Skeletal muscle cell (primary cell): ENCODE results near the gene GPR55.

Experiments used
- DNase-seq: peaks from one replicate; pipeline ENCODE4 v3.0.0-alpha.2; 2010; ENCODE audit warnings: low read depth
- H3K4me3 ChIP-seq: 2 replicates; pipeline ENCODE4 v1.5.1; 2011; ENCODE audit warnings: low read depth, mild to moderate bottlenecking, control low read depth, low read length, moderate library complexity

GPR55 gene

DNA sequence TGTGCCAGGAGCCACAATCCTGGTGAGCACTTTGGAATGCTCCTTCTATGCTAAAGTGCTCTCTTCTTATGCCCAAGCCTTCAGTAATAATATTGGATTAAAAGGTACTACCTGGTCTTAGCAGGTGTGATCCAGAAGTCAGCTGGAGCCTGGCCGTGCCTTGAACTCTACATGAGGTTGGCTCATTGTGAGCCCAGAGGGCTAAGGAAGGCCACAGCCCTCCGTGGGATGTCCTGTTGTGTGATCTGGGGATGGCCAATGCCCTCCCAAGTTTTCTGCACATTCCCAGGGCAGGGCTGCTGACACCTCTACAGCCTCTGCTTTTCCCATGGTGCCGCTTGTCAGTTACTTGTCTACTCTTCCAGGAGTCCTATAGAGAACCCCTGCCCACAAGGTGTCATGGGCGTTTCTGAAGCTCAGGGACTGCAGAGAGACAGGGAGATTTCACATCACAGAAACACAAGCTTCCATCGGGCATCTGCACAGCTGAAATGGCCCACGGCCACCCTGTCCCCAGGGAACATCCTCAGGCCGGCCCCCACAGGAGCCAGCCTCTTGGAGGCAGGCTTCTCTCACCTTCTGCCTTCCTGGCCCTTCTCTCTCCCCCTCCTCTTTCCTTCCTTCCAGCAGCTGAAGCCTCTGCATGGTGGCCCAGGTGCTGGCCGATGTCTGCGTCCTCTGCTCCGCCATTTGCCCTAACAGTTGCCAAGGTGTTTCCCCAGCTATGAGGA lies 27.3 kb upstream of the GPR55 start:
- no peak overlapping the region for H3K4me3 ChIP-seq
- no peak for DNase-seq

DNA sequence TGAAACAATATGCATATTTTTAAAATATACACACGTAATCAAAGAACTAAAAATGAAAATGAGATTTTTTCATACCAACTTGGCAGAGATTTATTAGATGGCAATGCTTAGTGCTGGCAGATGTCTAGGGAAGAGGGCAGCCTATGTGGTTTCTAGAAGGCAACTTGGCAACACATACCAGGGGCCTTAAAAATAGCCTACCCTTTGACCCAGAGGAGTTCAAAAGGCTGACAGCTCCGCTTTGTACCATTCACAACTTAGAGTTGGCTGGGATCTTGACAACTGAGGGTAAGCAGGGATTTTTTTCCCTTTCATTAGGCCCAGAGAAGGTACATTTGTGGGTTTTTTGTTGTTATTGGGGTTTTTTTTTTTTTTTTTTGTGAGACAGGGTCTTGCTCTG lies 26.4 kb upstream of the GPR55 start:
- no peak for DNase-seq
- no peak overlapping the region for H3K4me3 ChIP-seq

GRCh38 chr2:230950874-230951339 lies 25.9 kb upstream of the GPR55 start:
- H3K4me3 ChIP-seq = no peak overlapping the region
- no peak for DNase-seq

DNA sequence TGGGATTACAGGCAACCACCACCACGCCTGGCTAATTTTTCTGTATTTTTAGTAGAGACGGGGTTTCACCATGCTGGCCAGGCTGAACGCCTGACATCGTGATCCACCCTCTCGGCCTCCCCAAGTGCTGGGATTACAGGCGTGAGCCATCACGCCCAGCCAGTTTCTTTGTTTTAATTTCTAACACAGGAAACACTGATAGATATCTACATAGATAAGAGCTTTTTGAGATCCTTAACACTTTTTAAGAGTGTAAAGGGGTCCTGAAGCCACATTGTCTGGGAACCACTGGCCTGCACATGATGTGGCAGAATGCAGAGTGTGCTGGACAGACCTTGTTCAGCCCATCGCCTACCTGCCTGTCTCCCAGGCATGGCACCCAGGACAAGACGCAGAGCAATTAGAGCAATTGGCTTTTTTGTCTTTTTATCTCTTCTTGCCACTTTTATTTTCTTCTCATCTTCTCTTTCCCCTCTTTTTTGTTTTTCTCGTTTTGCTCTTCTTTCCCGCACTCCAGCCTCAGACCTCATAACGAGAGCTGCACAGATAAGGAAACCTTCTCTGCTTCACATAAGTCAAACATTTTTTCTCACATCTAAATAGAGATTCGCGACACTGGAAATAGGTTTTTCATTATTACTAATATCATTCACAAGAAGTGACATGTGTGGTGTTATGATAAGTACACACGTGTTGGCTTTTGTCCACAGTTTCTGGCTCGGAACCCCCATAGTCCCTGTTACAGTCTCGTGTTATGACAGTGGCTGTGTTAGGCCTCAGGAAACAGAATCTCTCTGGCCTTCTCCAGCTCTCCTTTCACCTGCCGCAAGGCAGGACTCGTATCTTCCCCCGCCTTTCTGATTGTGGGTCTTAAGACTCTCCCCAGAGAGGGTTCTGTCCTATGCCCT lies 25.2 kb upstream of the GPR55 start:
- DNase-seq = no peak
- no peak overlapping the region for H3K4me3 ChIP-seq

DNA sequence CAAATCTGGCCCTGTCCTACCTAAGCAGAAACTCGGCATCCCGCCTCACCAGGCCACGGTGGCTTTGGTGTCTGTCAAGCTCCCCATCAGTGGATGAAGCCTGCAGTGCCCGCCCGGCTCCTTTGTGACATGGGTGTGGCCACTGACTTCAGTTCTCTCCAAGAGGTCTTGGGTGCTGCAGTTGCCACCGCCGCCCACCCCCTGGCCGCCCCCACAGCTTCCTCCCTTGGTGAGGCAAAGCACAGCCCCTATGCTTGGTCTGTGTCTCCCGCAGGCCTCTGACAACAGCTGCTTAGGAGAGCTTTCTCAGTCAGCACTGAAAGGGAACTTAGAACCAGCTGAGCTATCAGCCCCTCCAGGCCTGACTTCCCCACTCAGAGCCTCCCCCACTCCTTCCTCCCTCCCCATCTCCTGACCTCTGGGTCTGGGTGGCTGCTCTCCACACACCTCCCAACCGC lies 22.9 kb upstream of the GPR55 start:
- no peak overlapping the region for H3K4me3 ChIP-seq
- DNase-seq = no peak

DNA sequence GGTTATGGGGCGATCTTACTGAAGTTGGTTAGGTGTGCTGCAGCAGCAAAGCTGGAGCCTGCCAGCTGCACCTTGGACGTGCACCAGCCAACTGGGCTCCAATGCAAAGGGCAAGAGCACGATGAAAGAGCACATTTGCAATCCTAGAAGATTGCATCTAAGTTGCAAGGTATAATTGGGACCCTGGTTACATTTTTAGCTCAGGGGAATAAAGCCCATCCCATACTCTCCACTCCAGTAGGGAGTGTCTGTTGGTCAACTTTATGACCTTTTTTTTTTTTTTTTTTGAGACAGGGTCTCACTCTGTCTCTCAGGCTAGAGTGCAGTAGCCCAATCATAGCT lies 22.2 kb upstream of the GPR55 start:
- no peak overlapping the region for H3K4me3 ChIP-seq

GRCh38 chr2:230946429-230947234 lies 21.6 kb upstream of the GPR55 start:
- DNase-seq = no peak
- no peak overlapping the region for H3K4me3 ChIP-seq

More for the DNA sequence above, 22.2 kb upstream of the GPR55 start:
- DNase-seq = no peak

DNA sequence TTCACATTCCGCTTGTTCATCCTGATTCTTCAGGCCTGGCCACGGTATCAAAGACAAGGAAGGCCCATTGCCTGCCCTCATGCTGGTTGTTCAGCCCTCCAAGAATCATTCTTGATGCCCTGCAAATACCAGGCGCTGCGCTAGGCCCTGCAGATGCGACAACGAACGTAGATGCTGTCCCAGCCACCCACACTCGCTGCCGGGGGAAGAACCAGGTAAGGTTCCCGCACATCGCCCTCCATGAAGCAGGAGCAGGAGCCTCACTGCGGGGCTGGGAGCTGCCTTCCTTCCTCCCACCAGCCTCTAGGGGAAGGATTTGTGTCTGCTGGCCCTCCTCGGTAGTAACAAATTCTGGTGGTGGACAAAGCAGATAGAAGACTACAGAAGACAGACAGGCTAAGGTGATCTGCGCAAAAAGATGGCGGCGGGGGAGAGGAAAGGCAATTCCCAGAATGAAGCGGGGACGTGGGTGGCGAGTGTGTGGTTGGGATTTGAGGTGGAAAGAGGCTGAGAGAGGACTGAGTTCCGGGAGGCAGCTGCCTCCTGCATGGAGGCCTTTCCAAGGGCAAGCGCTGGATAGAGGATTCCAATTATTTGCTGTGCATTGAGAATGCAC lies 19.8 kb upstream of the GPR55 start:
- no peak overlapping the region for H3K4me3 ChIP-seq
- DNase-seq = no peak

DNA sequence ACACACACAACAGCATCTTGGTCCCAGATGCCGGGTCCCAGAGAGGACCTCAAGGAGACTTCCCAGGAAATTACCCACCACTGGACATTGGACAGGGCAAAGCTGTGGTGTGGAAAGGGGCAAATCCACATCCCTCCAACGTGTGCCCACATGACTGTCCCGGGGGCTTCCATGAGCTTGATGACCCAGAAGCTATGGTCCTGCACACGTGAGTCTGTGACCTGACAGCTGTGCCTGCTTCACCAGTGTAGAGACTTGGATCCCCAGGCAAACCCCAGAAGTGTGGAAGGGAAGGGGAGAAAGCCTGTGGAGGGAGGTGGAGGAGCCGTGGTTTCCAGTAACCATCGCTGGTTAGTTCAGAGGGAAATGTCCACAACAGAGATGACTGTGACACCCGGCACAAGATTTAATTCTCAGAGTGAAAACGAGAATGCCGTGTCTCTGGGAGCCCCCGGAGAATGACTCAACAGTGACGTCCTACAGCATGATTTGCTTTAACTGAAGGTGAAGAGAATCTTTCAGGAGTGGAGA lies 19.1 kb upstream of the GPR55 start:
- DNase-seq = no peak
- H3K4me3 ChIP-seq = no peak overlapping the region

DNA sequence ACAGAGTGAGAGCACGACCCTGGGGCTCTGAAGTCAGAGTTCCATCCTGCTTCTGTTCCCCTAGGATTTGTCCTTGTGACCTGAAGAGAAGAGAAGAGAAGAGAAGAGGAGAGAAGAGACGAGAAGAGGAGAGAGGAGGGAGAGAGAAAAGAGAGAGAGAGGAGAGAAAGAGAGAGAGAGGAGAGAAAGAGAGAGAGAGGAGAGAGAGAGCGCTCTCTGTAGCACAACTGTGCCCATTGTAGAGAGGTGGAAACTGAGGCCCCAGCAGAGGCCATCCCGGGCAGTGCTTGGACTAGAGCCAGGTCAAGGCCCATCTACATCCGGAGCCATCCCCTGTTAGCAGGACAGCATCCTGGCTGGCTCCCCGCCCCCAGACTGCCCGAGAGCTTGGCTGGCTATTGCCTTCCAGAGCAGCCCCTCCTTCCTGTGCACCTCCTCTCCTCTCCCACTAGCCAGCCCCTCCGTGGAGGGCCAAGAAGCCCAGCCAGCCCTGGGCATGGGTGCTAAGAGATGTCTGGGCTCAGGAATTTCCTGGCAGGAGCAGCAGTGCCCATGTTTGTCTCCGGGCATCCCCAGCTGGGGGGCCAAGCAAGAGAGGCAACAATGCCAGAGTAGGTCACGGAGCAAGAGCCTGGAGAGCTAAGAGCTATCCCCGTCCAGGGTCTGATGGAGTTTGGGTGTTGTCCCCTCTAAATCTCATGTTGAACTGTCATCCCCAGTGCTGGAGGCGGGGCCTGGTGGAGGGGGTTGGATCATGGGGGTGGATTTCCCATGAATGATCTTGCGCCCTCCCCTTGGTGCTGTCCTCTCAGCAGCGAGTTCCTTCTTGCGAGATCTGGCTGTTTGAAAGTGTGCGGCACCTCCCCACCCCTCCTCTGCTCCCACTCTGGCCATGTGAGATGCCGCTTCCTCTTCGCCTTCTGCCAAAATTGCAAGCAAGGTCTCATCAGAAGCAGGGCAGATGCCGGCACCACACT lies 18.2 kb upstream of the GPR55 start:
- no peak overlapping the region for H3K4me3 ChIP-seq
- no peak for DNase-seq

DNA sequence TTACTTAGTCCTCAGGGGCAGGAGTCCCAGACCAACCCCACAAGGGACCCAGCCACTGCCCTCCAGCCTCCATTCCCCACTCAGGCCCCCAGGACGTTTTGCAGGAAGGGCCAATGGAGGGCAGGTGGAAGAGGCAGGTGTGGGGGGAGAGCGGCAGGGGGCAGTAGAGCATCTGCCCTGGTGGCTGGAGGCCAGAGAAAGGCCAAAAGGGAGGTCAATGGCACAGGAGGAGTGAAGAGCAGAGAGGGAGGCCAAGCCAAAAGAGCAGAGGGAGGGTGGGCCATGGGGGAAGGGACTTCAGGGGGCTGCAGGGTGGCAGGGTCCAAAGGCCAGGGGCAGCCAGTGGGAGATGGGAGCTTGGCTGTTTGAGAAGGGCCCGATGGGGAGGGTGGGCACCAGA lies 17.3 kb upstream of the GPR55 start:
- no peak overlapping the region for H3K4me3 ChIP-seq
- DNase-seq = no peak

- no peak overlapping the region for H3K4me3 ChIP-seq
- DNase-seq = no peak
These were observed 16.4 kb upstream of the GPR55 start for GRCh38 chr2:230941202-230942180.

GRCh38 chr2:230940471-230940815 lies 15.4 kb upstream of the GPR55 start:
- no peak for DNase-seq
- no peak overlapping the region for H3K4me3 ChIP-seq

DNA sequence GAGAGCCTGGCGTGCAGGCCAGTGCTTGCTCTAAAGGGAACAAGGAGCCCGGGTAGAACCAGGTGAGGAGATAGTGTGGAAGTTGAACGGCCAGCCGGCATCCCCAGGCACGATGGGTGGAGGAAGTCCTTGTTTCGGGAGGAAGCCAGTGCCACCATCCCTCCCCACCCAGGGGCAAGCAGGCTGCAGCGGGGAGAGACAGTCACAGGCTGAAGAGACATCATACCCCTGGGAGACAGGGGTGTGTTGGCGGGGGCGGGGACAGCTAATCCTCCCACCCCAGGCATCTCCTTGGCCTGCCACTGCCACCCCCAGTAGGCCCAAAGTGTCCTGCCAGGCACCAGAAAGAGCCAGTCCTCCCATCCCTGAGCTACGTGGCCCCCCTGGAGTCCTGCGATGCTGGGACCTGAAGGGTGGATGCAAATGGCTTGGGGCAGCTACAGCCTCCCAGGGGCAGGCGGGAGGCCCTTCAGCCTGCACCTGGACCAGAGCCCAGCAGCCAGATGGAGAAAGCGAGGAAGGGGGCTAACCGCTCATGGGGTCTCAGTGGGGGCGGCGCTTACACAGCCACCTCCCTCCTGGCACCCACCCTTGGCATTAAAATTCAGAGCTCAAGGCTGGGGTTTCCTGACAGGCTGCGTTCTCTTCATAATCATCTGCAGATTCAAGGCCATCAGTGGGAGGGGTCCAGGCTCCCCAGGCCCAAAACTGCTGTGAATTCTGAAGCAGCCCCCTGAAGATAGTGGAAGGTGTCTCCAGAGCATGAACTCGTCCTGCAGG lies 14.8 kb upstream of the GPR55 start:
- H3K4me3 ChIP-seq = no peak overlapping the region
- DNase-seq = no peak

DNA sequence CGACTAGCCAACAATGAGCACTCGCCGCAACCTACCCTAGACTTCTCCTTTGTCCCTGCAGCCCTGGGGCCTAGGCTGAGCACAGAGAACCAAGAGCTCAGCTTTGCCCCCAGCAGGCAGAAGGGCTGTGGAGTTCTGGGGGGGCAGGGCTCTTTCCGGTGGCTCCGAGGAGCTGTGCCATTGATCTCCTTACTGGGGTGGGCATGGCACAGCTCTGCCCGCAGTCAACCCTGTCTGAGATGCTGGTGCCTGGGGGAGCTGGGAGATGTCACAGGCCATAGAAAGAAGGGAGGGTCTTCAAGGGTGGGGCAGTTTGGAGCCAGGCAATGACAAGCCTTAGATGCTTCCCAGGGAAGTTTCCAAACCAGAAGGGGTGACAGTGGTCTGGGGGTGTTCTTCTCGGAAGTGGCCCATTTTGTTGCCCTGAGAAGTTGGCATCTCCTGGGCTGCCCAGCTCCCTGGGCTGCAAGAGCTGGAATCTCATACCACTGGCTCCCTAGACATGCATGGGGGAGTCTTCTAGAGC lies 14.1 kb upstream of the GPR55 start:
- DNase-seq = no peak
- no peak overlapping the region for H3K4me3 ChIP-seq

- no peak for DNase-seq
- no peak overlapping the region for H3K4me3 ChIP-seq
These were observed 13.5 kb upstream of the GPR55 start for GRCh38 chr2:230938516-230939065.
